Tibial artery (tissue), 4 donors: ENCODE measurements around the gene SLC24A3.

ENCODE experiments used
- DNase-seq, 2 donors: peaks; one replicate each; pipeline ENCODE4 v3.0.0-alpha.2; 2019
- H3K27ac ChIP-seq, 2 donors: fragments of 200-600 bp; sonication (generic) in 1 of 2; 1 replicate in 1 of 2; 2 replicates in 1 of 2; pipeline ENCODE4 v1.5.1; 2018 to 2019; ENCODE audit warnings: mild to moderate bottlenecking in 1 of 2
- H3K27me3 ChIP-seq, 2 donors: fragments of 200-600 bp; sonication (generic) in 1 of 2; one replicate each; pipeline versions ENCODE4 v1.5.1 to v1.6.0; 2016 to 2019
- H3K36me3 ChIP-seq, 3 donors: fragments of 200-600 bp; sonication (generic) in 2 of 3; one replicate each; pipeline ENCODE4 v1.5.1; 2016 to 2019; ENCODE audit warnings: mild to moderate bottlenecking in 2 of 3
- H3K4me1 ChIP-seq, 4 donors: fragments of 200-600 bp; sonication (generic) in 2 of 4; 1 replicate in 3 of 4; 2 replicates in 1 of 4; pipeline ENCODE4 v1.5.1; 2016 to 2019
- H3K4me3 ChIP-seq, 2 donors: fragments of 200-600 bp; sonication (generic) in 1 of 2; 1 replicate in 1 of 2; 2 replicates in 1 of 2; pipeline ENCODE4 v1.5.1; 2018 to 2019; ENCODE audit warnings: mild to moderate bottlenecking in 2 of 2
- H3K9me3 ChIP-seq, 3 donors: fragments of 200-600 bp; sonication (generic) in 1 of 3; one replicate each; pipeline ENCODE4 v1.5.1; 2016 to 2019
- CTCF ChIP-seq, 2 experiments: fragments of 200-600 bp in 1 of 2; fragments of 450-650 bp in 1 of 2; IDR thresholded peaks; one replicate each; pipeline ENCODE4 v1.5.1; 2017 to 2019; ENCODE audit warnings: antibody characterized with exemption in 2 of 2, mild to moderate bottlenecking in 1 of 2, moderate library complexity in 1 of 2
- intact Hi-C: fragments of 100-400 bp; cut with DNase I; formaldehyde crosslinking; loops from one replicate; pipeline ENCODE4 v1.15.0; 2023; ENCODE audit warnings: low total_unique reads

Gene SLC24A3

DNA sequence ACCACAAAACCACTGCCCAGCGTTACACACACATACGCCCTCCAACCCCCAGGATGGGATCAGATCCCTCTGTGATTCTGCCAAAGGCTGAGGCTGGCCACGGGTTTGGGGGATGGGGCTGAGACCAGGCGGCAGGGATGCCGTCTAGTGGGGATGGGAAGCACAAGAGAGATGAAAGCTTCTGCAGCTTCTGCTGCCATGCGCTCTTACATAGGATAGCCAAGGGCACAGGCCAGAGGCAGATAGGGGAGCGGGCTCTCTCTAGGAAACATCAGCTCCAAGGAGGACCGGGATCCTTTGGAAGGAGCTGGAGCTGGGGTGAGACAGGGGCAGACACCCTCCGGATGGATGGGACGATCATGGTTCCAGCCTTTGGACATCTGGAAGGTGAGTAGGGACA is 526.9 kb downstream of the SLC24A3 start:
- Histone ChIP-seq H3K36me3 (no peaks in the 10 kb centered on the region), H3K4me1 (peaks cover 3 to 16% (median 11%) of the 10 kb centered on the region in 4 donors), H3K27me3 (peaks cover 0 to 7% of the 10 kb centered on the region in 2 donors), H3K9me3 (no peaks in the 10 kb centered on the region), H3K4me3 (no peak overlapping the region), H3K27ac (no peak overlapping the region)
- no peak for DNase-seq
- no peak for TF ChIP-seq CTCF (IDR thresholded peaks at IDR 0.05)
- intact Hi-C loops = no loop called here

GRCh38 chr20:19740512-19740911 is 528.1 kb downstream of the SLC24A3 start:
- Histone ChIP-seq H3K4me1 (peaks cover 0 to 8% (median 5%) of the 10 kb centered on the region in 4 donors), H3K27me3 (peaks cover 0 to 7% of the 10 kb centered on the region in 2 donors), H3K9me3 (peaks cover 0 to 2% (median under 1%) of the 10 kb centered on the region in 3 donors), H3K4me3 (no peak overlapping the region), H3K36me3 (no peaks in the 10 kb centered on the region), H3K27ac (no peak overlapping the region)
- no peak for TF ChIP-seq CTCF (IDR thresholded peaks at IDR 0.05)
- intact Hi-C loops = no loop called here
- no peak for DNase-seq

DNA sequence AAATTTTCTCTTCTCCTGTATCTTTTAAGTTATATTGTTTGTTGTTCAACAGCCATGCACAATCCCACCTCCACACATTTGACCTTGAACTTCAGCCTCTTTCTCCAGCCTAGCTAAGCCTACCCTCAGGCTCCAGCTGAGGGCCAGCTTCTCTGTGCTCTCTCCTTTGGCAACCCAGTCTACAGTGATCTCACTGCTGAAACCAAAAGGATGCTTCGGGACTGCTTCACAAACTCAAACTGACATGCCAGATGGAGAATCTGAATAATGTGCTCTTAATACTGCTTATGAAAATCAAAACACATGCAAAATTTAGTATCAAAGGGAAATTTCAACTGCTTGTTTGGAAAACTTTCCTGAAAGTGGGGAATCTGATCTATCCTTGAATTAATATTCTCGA is 529.5 kb downstream of the SLC24A3 start:
- peaks cover 0 to 7% of the 10 kb centered on the region in 2 donors for H3K27me3 ChIP-seq
- no peaks in the 10 kb centered on the region for H3K36me3 ChIP-seq
- H3K9me3 ChIP-seq = peaks cover 0 to 5% (median 3%) of the 10 kb centered on the region in 3 donors
- H3K4me3 ChIP-seq = no peak overlapping the region
- no peak overlapping the region for H3K27ac ChIP-seq
- no peak for TF ChIP-seq CTCF (IDR thresholded peaks at IDR 0.05)
- intact Hi-C loops = no loop called here
- DNase-seq = no peak
- H3K4me1 ChIP-seq = no peaks in the 10 kb centered on the region

DNA sequence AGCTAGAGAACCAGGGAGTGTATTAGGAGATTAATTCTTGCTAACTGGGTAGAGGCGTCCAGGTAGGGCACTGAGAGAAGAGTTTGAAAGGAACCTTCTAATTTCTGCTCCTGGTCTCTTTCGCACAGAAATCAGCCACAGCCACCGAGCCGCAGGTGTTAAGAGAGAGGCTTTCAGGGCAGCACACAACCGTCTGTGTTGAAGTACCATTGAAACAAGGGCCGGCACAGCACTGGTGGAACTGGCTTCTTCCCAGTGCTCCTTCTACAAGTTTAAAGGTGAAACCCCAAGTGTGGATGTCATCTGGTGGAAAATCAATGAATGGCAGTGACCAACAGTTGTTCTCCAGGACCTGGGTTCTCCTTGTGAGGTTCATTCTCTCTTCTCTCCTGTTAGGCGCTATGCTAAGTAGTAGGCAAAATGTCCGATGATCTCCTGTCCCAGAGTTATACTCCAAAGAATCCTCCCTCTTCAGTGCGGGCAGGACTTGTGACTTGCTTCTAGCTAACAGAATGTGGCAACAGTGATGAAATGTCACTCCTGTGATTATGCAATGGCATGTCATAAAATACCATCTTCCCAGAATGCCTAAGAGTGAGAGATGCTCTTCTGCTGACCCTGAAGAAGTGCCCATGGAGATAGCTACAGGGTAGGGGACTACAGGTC is 530.7 kb downstream of the SLC24A3 start:
- Histone ChIP-seq H3K27me3 (peaks cover 0 to 7% of the 10 kb centered on the region in 2 donors), H3K36me3 (no peaks in the 10 kb centered on the region), H3K4me1 (no peaks in the 10 kb centered on the region), H3K4me3 (no peak overlapping the region), H3K9me3 (peaks cover 0 to 5% (median 3%) of the 10 kb centered on the region in 3 donors), H3K27ac (no peak overlapping the region)
- intact Hi-C loops = no loop called here
- DNase-seq = no peak
- no peak for TF ChIP-seq CTCF (IDR thresholded peaks at IDR 0.05)

DNA sequence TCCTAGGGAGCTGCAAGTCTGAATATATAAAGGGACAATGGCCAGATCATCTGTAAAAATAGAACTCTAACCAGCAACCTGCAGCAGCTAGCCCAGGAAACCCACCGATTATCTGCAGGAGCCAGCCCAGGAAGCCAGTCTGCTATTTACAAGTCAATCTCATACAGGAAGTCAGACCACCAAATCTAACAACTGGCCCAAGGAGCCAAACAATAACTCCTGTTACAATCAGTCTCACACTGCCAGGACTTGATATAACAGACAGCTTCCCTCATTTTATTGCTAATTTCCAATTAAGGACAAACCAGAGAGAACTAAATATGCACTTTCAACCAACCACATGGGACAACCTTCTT is 531.2 kb downstream of the SLC24A3 start:
- no peak for DNase-seq
- H3K9me3 ChIP-seq = peaks cover 0 to 5% (median 3%) of the 10 kb centered on the region in 3 donors
- intact Hi-C loops = no loop called here
- no peak overlapping the region for H3K27ac ChIP-seq
- no peaks in the 10 kb centered on the region for H3K36me3 ChIP-seq
- no peak overlapping the region for H3K4me3 ChIP-seq
- TF ChIP-seq CTCF (IDR thresholded peaks at IDR 0.05) = no peak
- H3K27me3 ChIP-seq = peaks cover 0 to 7% of the 10 kb centered on the region in 2 donors
- no peaks in the 10 kb centered on the region for H3K4me1 ChIP-seq
